Trophoblast cell (in vitro differentiated cells and primary cell): Measurements from ENCODE around the gene SGMS1.

Source experiments
- DNase-seq, 2 donors: peaks; one replicate each; pipeline ENCODE4 v3.0.0-alpha.2; 2016
- H2AFZ ChIP-seq: 2 replicates; pipeline ENCODE4 v1.6.1; 2013; ENCODE audit warnings: low read length, moderate library complexity, mild to moderate bottlenecking; ENCODE audit not compliant: insufficient read depth, poor library complexity
- H2AK5ac ChIP-seq: 2 replicates; pipeline ENCODE4 v1.6.1; 2013; ENCODE audit warnings: mild to moderate bottlenecking, low read length
- H2BK120ac ChIP-seq: 2 replicates; pipeline ENCODE4 v1.6.1; 2013; ENCODE audit warnings: low read length, mild to moderate bottlenecking, moderate library complexity; ENCODE audit not compliant: insufficient read depth, poor library complexity
- H2BK12ac ChIP-seq: 2 replicates; pipeline ENCODE4 v1.6.1; 2013; ENCODE audit warnings: mild to moderate bottlenecking, low read length, moderate library complexity
- H2BK5ac ChIP-seq: 2 replicates; pipeline ENCODE4 v1.6.1; 2013; ENCODE audit warnings: low read length, low read depth, moderate library complexity, mild to moderate bottlenecking; ENCODE audit not compliant: poor library complexity
- H3K14ac ChIP-seq: 2 replicates; pipeline ENCODE4 v1.6.1; 2013; ENCODE audit warnings: mild to moderate bottlenecking, low read length
- H3K18ac ChIP-seq: 2 replicates; pipeline ENCODE4 v1.6.1; 2013; ENCODE audit warnings: mild to moderate bottlenecking, low read length
- H3K23ac ChIP-seq: 2 replicates; pipeline ENCODE4 v1.6.1; 2013; ENCODE audit warnings: low read length
- H3K27ac ChIP-seq: 2 replicates; pipeline ENCODE4 v1.5.1; 2013; ENCODE audit warnings: low read depth, mild to moderate bottlenecking, inconsistent platforms, low read length, moderate library complexity
- H3K27me3 ChIP-seq: 2 replicates; pipeline ENCODE4 v1.6.1; 2013; ENCODE audit warnings: inconsistent platforms, mild to moderate bottlenecking, low read length, moderate library complexity; ENCODE audit not compliant: insufficient read depth
- H3K36me3 ChIP-seq, 2 experiments: 1 replicate in 1 of 2; 2 replicates in 1 of 2; pipeline ENCODE4 v1.6.1; 2013; ENCODE audit warnings: low read length in 2 of 2, mild to moderate bottlenecking in 2 of 2, moderate library complexity in 1 of 2; ENCODE audit not compliant: insufficient read depth in 2 of 2, control insufficient read depth in 1 of 2
- H3K4ac ChIP-seq: 2 replicates; pipeline ENCODE4 v1.6.1; 2013; ENCODE audit warnings: low read depth, mild to moderate bottlenecking, low read length, moderate library complexity
- H3K4me1 ChIP-seq, 2 experiments: 1 replicate in 1 of 2; 2 replicates in 1 of 2; pipeline ENCODE4 v1.6.1; 2013; ENCODE audit warnings: low read length in 2 of 2, mild to moderate bottlenecking in 2 of 2, moderate library complexity in 1 of 2; ENCODE audit not compliant: insufficient read depth in 2 of 2, control insufficient read depth in 1 of 2
- H3K4me2 ChIP-seq: 2 replicates; pipeline ENCODE4 v1.6.1; 2013; ENCODE audit warnings: inconsistent platforms, mild to moderate bottlenecking, low read length, moderate library complexity
- H3K4me3 ChIP-seq: 2 replicates; pipeline ENCODE4 v1.5.1; 2013; ENCODE audit warnings: mild to moderate bottlenecking, low read depth, low read length, inconsistent platforms
- H3K79me1 ChIP-seq: one replicate; pipeline ENCODE4 v1.6.1; 2013; ENCODE audit warnings: low read length
- H3K79me2 ChIP-seq: 2 replicates; pipeline ENCODE4 v1.6.1; 2013; ENCODE audit warnings: low read length, mild to moderate bottlenecking; ENCODE audit not compliant: control insufficient read depth, insufficient read depth, poor library complexity
- H3K9ac ChIP-seq: 2 replicates; pipeline ENCODE4 v1.6.1; 2013; ENCODE audit warnings: mild to moderate bottlenecking, low read length
- H3K9me3 ChIP-seq: 2 replicates; pipeline ENCODE4 v1.6.1; 2013; ENCODE audit warnings: low read depth, mild to moderate bottlenecking, control low read depth, inconsistent platforms, low read length; ENCODE audit not compliant: insufficient read depth
- H4K12ac ChIP-seq: 2 replicates; pipeline ENCODE4 v1.6.1; 2013; ENCODE audit warnings: low read depth, mild to moderate bottlenecking, low read length, moderate library complexity
- H4K8ac ChIP-seq: 2 replicates; pipeline ENCODE4 v1.6.1; 2013; ENCODE audit warnings: low read depth, mild to moderate bottlenecking, low read length, moderate library complexity
- H4K91ac ChIP-seq: one replicate; pipeline ENCODE4 v1.6.1; 2013; ENCODE audit warnings: low read depth, mild to moderate bottlenecking, low read length, moderate library complexity
- WGBS: extraction: QIAGEN DNeasy Blood & Tissue Kit; methylation state at CpG from one replicate; pipeline ENCODE4 v1.1.7; 2013; ENCODE audit warnings: missing lambda C conversion rate; ENCODE audit not compliant: insufficient read length, insufficient coverage; ENCODE audit errors: extremely low coverage; 5-methylcytosine and 5-hydroxymethylcytosine counted together

The SGMS1 gene

DNA sequence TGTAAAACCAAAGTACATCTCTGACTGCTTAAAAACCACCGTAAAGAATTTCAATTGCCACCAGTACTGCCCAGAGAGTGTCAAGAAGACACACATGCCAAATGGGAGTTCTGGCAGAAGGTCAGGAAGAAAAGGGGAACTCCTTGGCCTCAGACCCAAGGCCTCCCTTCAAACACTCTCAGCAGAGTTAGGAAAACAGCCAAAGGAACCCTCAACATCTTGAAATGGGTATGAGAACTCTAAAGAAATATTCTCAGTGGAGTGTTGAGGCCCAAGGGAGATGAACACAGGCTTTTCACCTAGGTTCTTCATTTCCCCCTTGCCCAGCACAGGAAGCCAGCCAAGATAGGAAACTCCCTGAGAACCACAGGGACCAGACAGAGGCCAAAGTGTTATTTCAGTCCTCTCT is 276.4 kb downstream of the SGMS1 start:
- H3K4me3 ChIP-seq: no peak overlapping the region
- no peak overlapping the region for H2BK12ac ChIP-seq
- H3K36me3 ChIP-seq: peaks cover 0 to 2% of the 10 kb centered on the region in 2 experiments
- no CpG with 5 or more reads among the region's 1 CpG for WGBS
- DNase-seq: no peak
- no peak overlapping the region for H3K9ac ChIP-seq
- no peak overlapping the region for H3K27ac ChIP-seq
- no peaks in the 10 kb centered on the region for H3K79me2 ChIP-seq
- H2AK5ac ChIP-seq: no peak overlapping the region
- no peak overlapping the region for H4K91ac ChIP-seq
- no peaks in the 10 kb centered on the region for H3K27me3 ChIP-seq
- H3K9me3 ChIP-seq: peaks cover 3% of the 10 kb centered on the region
- H2BK120ac ChIP-seq: no peak overlapping the region
- H2AFZ ChIP-seq: no peak overlapping the region
- H3K4ac ChIP-seq: no peak overlapping the region
- no peaks in the 10 kb centered on the region for H3K79me1 ChIP-seq
- no peak overlapping the region for H3K23ac ChIP-seq
- no peak overlapping the region for H3K18ac ChIP-seq
- no peak overlapping the region for H4K12ac ChIP-seq
- peaks cover 0 to 2% of the 10 kb centered on the region in 2 experiments for H3K4me1 ChIP-seq
- no peak overlapping the region for H2BK5ac ChIP-seq
- no peak overlapping the region for H3K4me2 ChIP-seq
- no peak overlapping the region for H3K14ac ChIP-seq
- no peak overlapping the region for H4K8ac ChIP-seq

- Histone ChIP-seq H3K14ac (no peak overlapping the region), H3K18ac (no peak overlapping the region), H3K23ac (no peak overlapping the region), H3K4ac (no peak overlapping the region), H3K4me2 (no peak overlapping the region), H3K9ac (no peak overlapping the region), H2AK5ac (no peak overlapping the region), H4K91ac (no peak overlapping the region), H3K4me3 (no peak overlapping the region), H3K79me1 (no peaks in the 10 kb centered on the region), H2AFZ (no peak overlapping the region), H4K8ac (no peak overlapping the region), H3K79me2 (no peaks in the 10 kb centered on the region), H2BK12ac (no peak overlapping the region), H3K4me1 (peaks cover 0 to 2% of the 10 kb centered on the region in 2 experiments), H3K9me3 (peaks cover 3% of the 10 kb centered on the region), H2BK120ac (no peak overlapping the region), H3K27ac (no peak overlapping the region), H3K36me3 (peaks cover 0 to 2% of the 10 kb centered on the region in 2 experiments), H2BK5ac (no peak overlapping the region), H3K27me3 (no peaks in the 10 kb centered on the region), H4K12ac (no peak overlapping the region)
- no CpG with 5 or more reads among the region's 2 CpGs for WGBS
- DNase-seq: no peak
Measured at GRCh38 chr10:50346942-50347341, 276.8 kb downstream of the SGMS1 start.

DNA sequence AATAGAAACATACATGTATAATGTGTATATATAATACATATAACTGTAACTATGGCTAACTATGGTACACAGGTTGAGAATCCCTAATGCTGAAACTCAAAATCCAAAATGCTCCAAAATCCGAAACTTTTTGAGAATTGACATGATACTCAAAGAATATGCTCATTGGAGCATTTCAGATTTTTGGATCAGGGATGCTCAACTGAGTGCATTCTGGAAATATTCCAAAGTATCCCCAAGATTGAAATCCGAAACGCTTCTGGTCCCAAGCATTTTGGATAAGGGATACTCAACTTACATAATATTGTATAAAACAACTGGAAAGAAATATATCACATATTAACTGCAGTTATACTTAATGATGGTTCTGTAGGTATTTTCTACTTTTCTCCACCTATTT is 278.2 kb downstream of the SGMS1 start:
- Histone ChIP-seq H2AK5ac (no peak overlapping the region), H3K4me1 (peaks cover 0 to 2% of the 10 kb centered on the region in 2 experiments), H4K91ac (no peak overlapping the region), H2BK12ac (no peak overlapping the region), H4K8ac (no peak overlapping the region), H3K9ac (no peak overlapping the region), H3K27ac (no peak overlapping the region), H4K12ac (no peak overlapping the region), H3K27me3 (no peaks in the 10 kb centered on the region), H3K4me3 (no peak overlapping the region), H3K79me1 (no peaks in the 10 kb centered on the region), H2BK5ac (no peak overlapping the region), H3K23ac (no peak overlapping the region), H3K9me3 (peaks cover 1% of the 10 kb centered on the region), H3K4ac (no peak overlapping the region), H3K14ac (no peak overlapping the region), H3K4me2 (no peak overlapping the region), H3K79me2 (no peaks in the 10 kb centered on the region), H3K36me3 (peaks cover 2% of the 10 kb centered on the region in 2 experiments), H3K18ac (no peak overlapping the region), H2BK120ac (no peak overlapping the region), H2AFZ (no peak overlapping the region)
- no CpG with 5 or more reads among the region's 3 CpGs for WGBS
- no peak for DNase-seq

- Histone ChIP-seq H3K9ac (no peak overlapping the region), H2AK5ac (no peak overlapping the region), H3K4ac (no peak overlapping the region), H3K79me1 (no peaks in the 10 kb centered on the region), H2BK12ac (no peak overlapping the region), H3K4me3 (no peak overlapping the region), H3K9me3 (peaks cover 1% of the 10 kb centered on the region), H3K27ac (no peak overlapping the region), H3K36me3 (peaks cover 2% of the 10 kb centered on the region in 2 experiments), H4K12ac (no peak overlapping the region), H3K14ac (no peak overlapping the region), H3K4me1 (peaks cover 0 to 2% of the 10 kb centered on the region in 2 experiments), H3K18ac (no peak overlapping the region), H3K4me2 (no peak overlapping the region), H4K8ac (no peak overlapping the region), H3K79me2 (no peaks in the 10 kb centered on the region), H2BK120ac (no peak overlapping the region), H3K27me3 (no peaks in the 10 kb centered on the region), H3K23ac (no peak overlapping the region), H2BK5ac (no peak overlapping the region), H4K91ac (no peak overlapping the region), H2AFZ (no peak overlapping the region)
- no peak for DNase-seq
- no CpG with 5 or more reads among the region's 12 CpGs for WGBS
Measured at GRCh38 chr10:50343702-50344331, 279.9 kb downstream of the SGMS1 start.
